HG03439 (cell line): ENCODE measurements around the gene OSBPL8.
"Not testable (repeated sequence)": the region's sequence is repeated elsewhere in the genome, so short reads cannot be mapped to it uniquely, and the experiment has no call there.

Experiments used
- ATAC-seq: cut with Tn5 transposase; IDR thresholded peaks from one replicate; pipeline ENCODE4 v1.9.1; 2021; ENCODE audit warnings: mild to moderate bottlenecking, moderate library complexity; ENCODE audit not compliant: unreplicated experiment

The OSBPL8 gene

DNA sequence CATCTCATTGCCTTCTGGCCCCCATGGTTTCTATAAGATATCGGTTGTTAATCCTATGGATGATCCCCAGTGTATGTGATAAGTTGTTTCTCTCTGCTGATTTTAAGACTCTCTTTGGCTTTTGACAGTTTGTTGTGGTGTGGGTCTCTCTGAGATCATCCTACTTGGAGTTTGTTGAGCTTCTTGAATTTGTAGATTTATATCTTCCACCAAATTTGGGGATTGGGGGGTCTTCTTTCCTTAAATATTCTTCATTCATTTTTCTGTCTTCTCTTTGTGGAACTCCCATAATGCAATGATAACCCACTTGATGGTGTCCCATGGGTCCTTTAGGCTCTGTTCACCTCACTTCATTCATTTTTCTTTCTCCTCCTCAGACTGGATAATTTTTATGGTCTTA, 191.3 kb downstream of the OSBPL8 start:
- no peak for ATAC-seq

GRCh38 chr12:76366163-76366562, 193.4 kb downstream of the OSBPL8 start:
- ATAC-seq: no peak

DNA sequence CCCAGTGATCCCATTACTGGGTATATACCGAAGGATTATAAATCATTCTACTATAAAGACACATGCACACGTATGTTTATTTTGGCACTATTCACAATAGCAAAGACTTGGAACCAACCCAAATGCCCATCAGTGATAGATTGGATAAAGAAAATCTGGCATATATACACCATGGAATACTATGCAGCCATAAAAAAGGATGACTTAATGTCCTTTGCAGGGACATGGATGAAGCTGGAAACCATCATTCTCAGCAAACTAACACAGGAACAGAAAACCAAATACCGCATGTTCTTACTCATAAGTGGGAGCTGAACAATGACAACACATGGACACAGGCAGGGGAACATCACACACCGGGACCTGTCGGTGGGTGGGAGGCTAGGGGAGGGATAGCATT, 195.4 kb downstream of the OSBPL8 start:
- not testable (repeated sequence) for ATAC-seq

- ATAC-seq: no peak
Observed at GRCh38 chr12:76360316-76360715, 199.3 kb downstream of the OSBPL8 start.

GRCh38 chr12:76356071-76356470, 203.5 kb downstream of the OSBPL8 start:
- no peak for ATAC-seq

DNA sequence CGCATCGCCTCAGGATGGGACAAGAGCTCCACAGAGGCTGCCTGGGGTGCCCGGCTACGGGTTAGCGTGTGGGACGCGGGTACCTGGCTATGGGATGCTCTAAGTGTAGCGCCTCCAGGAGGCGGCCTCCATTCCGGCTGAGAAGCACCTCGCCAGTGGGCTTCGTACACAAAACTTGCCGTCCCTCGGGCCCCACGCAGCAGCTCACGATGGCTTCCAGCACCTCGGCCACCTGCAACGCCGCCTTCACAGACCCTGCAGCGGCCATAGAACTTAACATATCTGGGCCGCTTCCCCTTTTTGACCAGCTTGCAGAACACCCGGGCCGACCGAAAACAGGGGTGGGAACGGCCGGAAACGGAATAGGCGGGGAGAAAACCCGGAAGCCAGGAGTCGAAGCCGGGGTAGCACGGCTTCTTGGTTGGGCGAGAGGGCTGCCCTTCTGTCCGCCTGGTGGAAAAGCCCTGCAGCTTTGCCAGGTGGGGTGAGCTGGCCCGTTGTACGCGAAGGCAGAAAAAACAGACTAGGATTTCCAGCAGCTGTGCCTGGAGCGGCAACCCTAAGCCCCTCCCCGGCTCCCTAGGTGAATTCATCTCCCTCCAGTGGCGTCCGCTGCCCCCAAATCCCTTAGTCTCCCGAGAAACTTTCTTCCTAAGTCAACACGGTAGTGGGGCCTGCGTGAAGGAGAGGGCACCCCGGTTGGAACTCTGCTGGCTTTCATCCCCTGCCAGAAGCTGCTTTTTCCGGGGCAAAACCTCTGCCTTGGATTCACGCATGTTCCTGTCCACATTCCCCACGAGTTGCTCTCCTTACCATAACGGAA, 211.3 kb downstream of the OSBPL8 start, which contains the start of gene BBS10:
Gene BBS10 (minus strand): TSS at position 337 of the 823 bp plus-strand sequence. CDS start 57 bp downstream, at position 280.
- ATAC-seq: peak; percentile 98

DNA sequence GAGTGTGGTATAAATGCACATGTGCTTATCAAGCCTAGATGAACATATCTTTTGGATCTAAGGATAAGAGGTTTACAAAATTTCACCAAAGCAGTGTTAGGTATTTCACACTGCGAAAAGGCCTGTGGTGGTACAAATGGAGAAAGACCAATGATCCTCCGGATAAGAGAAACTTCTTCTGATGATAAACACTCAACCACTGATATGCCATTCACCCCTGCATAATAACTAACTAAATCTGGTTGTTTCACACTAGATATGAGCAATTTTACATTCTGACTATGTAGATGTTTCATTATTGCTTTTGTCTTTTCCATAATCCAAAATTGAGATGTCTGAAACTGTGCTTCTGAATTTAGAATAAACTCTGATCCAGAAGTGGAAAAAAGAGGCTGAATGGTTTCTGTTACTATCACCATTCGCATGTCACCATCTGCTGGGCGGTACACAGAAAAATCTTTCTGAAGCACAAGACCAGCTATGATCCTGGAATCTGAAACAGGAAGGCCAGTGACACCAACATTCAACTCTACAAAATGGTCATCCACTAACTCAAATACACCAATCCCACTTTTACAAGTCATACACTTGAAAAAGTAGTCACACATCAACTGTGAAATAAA, 212.7 kb downstream of the OSBPL8 start:
- no peak for ATAC-seq

- ATAC-seq: no peak
Observed at GRCh38 chr12:76346236-76346635, 213.3 kb downstream of the OSBPL8 start.

- no peak for ATAC-seq
Observed at GRCh38 chr12:76345569-76345968, 214.0 kb downstream of the OSBPL8 start.

DNA sequence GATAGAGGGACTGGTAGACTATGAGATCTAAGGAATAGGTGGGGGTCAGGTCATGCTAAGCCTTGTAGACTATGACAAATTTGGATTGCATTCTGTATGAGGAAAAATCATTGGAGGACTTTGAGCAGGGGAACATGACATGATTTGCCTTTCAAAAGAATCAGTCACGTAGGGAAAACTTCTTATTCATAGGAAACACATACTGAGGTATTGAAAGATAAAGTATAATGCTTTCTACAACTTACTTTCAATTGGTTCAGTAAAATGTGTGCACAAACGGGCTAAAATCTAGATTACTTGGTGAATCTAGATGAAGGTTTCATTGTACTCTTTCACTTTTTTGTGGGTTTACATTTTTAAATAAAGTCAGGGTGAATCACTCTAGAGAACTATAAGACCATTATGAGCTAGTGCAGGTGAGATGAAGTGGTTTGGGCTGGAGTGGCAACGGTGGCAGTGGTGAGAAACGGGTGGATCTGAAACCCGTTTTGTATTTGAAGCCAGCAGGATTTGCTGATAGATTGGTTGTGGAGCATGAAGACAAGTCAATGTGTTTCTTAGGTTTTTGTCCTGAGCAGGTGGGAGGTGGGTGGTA, 218.0 kb downstream of the OSBPL8 start:
- no peak for ATAC-seq

- no peak for ATAC-seq
Observed at GRCh38 chr12:76340680-76341435, 218.7 kb downstream of the OSBPL8 start.

DNA sequence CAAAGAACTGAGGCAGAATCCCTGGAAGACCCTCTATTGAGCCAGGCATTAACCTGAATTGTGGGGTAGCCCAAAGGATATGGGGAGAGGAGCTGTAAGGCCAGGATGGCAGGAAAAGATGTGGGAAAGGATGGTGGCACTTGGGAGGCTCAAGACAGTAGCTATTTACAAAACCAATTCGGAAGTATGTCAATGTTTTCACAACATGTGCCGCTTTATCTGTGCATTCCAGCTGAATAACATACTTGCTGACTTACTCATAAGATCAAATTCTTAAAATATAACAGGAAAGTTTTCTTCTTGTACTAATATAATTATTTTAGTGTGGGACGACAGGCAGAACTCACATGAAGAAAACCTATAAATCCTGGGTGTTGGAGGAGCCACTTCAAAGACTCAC, 222.0 kb downstream of the OSBPL8 start:
- no peak for ATAC-seq

DNA sequence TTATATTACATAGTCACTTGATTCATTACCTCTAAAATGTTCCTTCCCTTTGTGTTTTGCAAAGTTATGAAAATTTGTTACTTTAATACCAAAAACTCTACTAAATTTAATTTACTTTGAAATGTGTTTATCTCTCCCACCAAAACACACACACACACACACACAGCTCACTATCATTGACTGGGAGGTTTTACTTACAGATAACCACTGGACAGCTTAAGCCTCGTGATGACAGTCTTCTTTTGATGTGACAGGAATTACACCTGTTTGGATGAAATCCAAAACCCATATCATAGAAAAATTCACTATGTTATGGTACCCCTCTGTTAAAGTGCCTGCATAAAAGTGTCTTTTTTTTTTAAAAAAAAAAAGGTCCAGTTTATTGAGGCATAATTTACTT, 227.0 kb downstream of the OSBPL8 start:
- ATAC-seq: no peak

DNA sequence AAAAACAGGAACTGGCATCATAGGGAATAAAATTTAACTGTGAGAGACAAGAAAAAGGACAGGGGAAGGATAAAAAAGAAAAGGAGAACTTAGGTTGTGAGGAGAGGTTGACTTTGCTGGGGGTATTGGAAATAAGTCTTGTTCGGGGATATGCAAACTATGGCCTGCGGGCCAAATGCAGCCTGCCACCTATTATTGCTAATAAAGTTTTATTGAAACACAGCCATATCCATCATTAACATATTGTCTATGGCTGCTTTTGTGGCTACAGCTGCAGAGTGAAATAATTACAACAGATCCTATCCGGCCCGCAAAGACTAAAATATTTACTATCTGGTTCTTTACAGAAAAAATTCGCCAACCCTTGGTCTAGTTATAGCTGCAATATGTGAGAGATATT, 230.0 kb downstream of the OSBPL8 start:
- ATAC-seq: no peak

DNA sequence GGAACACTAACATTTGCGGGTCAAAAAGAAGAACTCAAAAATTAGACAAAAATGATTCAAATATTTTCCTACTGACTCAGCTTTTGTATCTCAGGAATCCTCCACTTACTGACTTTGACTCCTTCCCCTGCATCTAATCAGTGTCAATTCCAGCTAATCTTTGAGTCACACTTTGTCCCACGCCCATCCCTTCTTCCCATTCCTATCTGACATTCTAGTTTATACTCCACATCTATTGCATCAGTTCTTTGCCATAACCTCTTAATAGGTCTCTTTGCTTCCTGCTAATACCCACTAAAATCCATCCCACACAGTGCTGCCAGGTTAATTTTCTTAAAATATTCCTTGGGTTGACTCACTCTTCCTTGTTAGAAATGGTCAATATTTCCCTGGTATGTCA, 230.4 kb downstream of the OSBPL8 start:
- ATAC-seq: no peak

DNA sequence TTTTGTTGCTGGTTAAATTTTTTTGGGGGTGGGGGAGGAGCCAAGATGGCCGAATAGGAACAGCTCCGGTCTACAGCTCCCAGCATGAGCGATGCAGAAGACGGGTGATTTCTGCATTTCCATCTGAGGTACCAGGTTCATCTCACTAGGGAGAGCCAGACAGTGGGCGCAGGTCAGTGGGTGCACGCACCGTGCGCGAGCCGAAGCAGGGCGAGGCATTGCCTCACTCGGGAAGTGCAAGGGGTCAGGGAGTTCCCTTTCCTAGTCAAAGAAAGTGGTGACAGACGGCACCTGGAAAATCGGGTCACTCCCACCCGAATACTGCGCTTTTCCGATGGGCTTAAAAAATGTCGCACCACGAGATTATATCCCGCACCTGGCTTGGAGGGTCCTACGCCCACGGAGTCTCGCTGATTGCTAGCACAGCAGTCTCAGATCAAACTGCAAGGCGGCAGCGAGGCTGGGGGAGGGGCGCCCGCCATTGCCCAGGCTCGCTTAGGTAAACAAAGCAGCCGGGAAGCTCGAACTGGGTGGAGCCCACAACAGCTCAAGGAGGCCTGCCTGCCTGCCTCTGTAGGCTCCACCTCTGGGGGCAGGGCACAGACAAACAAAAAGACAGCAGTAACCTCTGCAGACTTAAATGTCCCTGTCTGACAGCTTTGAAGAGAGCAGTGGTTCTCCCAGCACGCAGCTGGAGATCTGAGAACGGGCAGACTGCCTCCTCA, 239.8 kb downstream of the OSBPL8 start:
- ATAC-seq: not testable (repeated sequence)

GRCh38 chr12:76318773-76319594, 240.6 kb downstream of the OSBPL8 start:
- ATAC-seq: no peak

DNA sequence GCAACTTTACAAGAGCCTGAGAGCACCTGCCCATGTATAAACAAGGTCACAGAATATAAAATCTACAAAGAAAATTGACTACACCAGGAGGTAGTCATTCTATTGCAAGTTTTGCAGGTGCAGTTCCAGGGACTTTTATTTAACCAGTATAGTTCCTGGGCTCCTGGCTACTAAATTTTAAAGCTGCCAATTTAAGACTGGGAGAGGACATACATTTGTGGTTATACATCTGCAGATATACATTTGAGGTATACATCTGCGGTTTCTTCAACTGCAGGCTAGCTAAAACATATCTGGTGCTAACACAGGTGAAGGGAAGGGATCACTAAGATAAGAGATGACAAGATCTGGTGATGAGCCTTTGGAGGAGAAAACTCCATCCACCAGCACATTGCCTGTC, 241.6 kb downstream of the OSBPL8 start:
- no peak for ATAC-seq

GRCh38 chr12:76316468-76316867, 243.1 kb downstream of the OSBPL8 start:
- ATAC-seq: no peak

DNA sequence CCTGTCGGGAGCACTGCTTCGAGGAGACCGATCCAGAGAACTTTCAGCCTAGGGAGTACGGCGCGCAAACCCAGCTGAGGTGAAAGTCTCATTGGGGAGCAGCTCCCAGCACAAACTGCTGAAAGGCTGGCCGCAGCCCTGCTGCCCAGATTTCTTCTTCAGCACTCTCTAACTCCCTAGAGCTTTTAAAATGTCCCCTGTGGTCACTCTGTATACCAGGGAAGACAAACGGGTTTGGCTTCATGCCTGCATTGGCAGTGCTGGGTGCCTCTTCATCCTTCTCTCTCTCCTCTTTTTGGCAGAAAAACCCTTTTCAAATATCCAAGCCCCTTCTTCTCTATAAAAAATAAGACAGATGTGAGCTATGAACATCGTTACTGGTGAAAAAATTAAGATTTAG, 246.3 kb downstream of the OSBPL8 start:
- no peak for ATAC-seq
